IPS DF 4.7 (cell line): ENCODE results near the gene GTF2F1.
"Not testable (repeated sequence)": the region's sequence is repeated elsewhere in the genome, so short reads cannot be mapped to it uniquely, and the experiment has no call there.

ENCODE experiments used
- DNase-seq: peaks from one replicate; pipeline ENCODE4 v3.0.0-alpha.2; 2013; ENCODE audit warnings: low spot score; ENCODE audit errors: extremely low read depth

GTF2F1 gene

DNA sequence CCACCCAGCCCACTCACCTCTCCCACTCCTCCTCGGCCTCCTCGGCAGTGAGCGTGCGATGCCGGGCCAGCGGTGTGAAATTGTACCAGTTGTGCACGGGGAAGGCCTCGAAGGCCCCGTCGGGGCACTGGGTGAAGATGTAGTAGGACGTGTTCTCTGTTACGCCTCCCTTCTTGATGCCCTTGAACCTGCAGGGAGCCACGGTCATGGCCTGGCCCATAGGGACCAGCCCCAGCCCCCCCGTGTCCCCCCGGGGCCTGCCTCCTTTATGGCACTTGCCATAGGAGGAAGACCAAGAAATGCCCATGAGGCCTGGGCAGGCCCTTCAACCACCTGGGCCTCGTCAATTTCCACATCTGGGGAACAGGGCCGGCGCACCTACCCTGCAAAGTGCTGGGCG, 5.6 kb downstream of the GTF2F1 start:
- DNase-seq = no peak

DNA sequence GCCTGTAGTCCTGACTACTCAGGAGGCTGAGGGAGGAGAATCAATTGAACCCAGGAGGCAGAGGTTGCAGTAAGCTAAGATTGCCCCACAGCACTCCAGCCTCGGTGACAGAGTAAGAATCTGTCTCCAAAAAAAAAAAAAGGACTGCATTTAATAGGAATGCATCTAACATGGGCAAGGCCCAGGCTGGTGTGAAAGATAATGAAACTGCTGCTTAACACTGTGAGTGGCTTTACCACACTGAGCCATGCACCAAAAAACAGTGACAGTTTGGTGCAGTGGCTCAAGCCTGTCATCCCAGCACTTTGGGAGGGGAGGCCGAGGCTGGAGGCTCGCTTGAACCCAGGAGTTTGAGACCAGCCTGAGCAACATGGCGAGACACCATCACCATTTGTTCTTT, 8.6 kb downstream of the GTF2F1 start:
- no peak for DNase-seq

DNA sequence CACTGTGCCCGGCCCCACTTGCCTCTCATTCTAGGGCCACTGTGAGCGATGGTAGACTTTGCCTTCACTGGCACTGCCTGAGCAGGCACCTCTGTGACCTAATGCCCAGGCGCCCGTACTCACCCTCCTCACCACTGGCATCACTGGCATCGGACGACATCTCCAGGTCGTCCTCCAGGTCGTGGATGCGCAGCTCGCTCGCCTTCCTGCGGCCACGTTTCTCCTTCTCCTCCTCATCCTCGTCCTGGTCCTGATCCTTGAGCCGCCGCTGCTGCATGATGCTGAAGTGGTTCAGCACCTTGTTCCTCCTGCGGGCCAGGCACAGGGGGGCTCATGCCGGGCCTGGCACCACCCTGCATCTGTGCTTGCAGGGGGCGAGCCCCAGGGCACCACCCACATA, 9.8 kb downstream of the GTF2F1 start:
- no peak for DNase-seq

DNA sequence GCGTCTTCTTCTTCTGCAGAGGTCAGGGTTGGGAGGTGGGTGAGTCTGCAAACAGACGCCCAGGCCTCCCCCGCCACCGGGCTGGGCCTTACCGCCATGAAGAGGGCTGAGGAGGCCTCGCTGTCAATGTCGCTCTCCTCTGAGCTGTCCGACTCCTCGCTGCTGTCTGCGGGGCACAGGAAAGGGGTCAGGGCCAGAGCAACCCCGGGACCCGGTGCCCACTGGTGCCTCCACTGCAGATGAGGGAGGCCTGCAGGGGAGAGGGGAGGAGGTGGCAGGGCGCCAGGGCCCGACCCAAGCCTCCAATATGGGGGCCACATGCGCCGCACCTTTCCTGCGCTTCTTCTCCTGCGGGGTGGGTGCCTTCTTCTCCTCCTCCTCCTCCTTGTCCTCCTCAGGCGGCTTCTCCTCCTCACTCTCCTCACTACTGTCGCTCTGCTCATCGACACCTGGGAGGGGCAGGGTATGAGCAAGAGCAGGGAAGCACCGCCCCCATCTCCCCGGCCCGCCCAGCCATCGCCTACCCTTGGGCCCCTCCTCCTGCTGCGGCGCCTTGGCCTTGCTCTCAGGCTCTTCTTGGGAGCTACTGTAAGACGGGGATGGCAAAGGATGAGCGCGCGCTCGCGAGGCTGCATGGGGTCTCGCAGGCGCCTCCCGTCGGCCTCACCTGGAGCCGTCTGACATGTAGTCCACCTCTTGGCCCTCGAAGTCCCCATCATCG, 11.8 kb downstream of the GTF2F1 start:
- no peak for DNase-seq

- DNase-seq = no peak
These were observed 13.2 kb downstream of the GTF2F1 start for GRCh38 chr19:6379744-6380143.

DNA sequence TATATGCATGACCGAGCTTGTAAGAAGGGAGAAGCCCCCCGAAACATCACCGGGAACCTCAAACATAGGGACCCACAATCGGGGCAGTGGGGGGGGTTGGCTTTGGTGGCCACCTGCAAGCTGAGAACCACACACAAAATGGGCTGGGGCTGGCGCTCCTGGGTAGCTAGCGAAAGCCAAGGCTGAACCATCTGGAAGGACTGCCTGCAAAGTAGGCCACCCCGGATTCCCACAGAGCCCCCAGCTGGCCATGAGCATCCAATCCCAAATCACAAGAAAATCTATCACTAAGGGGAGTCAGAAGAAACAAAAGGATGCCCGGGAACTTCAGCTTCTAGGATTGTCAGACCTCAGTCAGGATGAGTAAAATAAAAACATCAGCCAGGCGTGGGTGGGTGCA, 14.5 kb downstream of the GTF2F1 start:
- DNase-seq = no peak

GRCh38 chr19:6378041-6378440, 14.9 kb downstream of the GTF2F1 start:
- no peak for DNase-seq

DNA sequence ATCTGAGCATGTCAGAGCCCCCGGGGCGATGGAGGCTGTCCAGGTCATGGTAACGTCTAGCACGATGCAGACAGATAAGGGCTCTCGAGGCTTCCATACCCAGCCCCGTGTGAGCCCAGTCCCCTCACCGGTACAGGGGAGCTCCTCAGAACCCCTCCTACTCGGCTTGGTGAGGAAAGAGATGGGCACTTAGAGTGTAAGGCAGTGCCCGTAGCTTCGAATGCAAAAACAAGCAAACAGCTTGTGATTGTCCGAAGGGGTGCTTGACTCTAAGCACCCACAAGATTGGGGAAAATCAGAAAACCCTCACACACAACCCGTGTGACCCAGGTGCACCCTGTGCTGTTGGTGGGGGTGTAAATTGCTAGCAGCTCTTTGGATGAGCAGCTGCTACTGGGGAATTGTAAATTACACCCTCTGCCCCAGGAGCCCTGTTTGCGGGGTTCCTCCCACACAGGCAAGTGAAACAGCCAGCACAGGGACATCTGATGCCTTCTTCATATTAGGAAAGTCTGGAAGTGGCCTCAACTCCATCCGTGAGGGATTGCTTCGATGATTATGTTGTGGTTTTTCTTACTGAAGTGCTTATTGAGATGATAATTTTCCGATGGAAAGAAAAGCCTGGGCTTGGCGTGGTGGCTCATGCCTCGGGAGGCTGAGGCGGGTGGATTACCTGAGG, 16.3 kb downstream of the GTF2F1 start:
- DNase-seq = no peak

DNA sequence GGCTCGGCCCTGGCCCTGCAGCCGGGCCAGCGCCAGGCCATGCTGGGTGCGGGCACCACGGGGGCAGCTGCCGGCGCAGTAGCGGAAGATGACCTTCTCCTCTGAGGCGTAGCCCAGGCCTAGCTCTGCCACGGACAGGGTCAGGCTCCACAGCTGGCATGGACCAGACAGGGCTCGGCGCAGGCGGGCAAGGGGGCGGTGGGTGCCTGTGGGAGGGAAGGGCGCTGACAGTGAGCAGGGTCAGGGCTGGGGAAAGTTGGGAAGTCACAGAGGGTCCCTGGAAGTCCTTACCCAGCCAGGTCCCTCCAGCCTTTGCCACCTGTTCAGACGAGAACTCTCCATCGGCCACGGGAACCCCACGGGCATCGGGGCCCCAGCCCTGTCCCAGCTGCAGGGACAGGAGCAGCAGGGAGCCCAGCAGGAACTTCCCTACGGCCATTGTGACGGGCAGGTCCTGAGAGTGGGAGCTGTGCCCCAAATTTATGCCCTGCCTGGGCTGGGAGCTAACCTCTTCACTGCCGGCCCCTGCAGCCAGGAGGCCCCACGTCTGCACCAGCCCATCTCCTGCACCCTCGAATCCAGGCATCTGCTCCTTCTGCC, 17.5 kb downstream of the GTF2F1 start, which contains the start of gene PSPN:
PSPN (minus strand) TSS at position 523 of the 600 bp plus-strand sequence; CDS start at position 439, 84 bp downstream.
- DNase-seq = no peak

DNA sequence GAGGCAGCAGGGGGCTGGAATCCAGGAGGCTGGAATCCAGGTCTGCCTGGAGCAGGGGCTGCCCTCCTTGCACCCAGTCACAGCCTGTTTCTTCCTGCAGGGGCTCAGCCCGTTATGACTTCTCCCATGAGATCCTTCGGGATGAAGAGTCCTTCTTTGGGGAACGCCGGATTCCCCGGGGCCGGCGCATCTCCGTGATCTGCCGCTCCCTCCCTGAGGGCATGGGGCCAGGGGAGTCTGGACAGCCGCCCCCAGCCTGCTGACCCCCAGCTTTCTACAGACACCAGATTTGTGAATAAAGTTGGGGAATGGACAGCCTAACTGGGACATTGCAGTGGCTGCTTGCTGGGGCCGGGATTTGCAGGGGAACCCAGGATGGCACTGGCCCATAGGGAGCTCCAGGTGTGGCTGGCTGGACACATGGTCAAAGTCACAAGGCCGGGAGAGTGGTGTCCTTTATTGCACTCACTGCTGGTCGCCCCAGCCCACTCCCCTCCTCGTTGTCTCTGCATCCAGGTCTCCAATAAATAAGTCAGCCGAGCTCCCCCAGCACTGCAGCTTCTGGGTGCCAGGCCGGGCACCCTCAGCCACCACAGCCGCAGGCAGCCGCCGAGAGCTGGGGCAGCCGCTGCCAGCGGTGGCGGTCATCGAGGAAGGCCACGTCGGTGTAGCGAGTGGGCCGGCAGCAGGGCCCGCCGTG, 18.1 kb downstream of the GTF2F1 start:
- DNase-seq = no peak

GRCh38 chr19:6374161-6374709, 18.7 kb downstream of the GTF2F1 start:
- no peak for DNase-seq

GRCh38 chr19:6373813-6374108, 19.2 kb downstream of the GTF2F1 start:
- DNase-seq = no peak

DNA sequence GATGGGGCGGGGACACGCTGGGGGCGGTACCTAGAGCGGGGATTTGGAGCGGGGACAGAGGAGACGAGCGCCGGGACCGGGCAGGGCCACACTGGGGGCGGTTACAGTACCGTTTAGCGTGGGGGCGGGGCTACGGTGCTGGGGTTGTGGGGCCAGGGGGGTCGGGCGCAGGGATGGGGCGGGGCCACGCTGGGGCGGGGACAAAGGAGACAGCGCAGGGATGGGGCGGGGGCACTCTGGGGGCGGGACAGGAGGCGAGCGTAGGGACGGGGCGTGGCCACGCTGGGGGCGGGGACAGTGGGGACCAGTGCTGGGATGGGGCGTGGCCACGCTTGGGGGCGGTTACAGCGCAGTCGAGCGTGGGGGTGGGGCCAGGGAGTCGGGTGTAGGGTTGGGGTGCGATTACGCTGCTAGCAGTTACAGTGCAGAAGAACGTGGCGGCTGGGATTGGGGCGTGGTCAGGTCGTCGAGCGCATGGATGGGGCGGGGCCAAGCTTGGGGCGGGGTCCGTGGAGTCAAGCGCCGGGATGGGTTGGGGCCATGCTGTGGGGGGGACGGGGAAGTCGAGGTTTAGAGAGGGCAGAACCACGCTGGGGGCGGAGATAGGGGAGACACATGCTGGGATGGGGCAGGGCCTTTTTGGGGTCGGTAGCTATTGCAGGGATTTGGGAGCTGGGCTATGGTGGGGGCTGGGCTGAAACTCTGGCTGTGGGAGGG, 19.7 kb downstream of the GTF2F1 start:
- no peak for DNase-seq

- DNase-seq = peak; percentile 97
These were observed 20.3 kb downstream of the GTF2F1 start, which contains the start of gene ALKBH7 for GRCh38 chr19:6372594-6373095. Gene ALKBH7 (plus strand): TSS chr19:6372794. CDS start chr19:6372821, 27 bp downstream.

DNA sequence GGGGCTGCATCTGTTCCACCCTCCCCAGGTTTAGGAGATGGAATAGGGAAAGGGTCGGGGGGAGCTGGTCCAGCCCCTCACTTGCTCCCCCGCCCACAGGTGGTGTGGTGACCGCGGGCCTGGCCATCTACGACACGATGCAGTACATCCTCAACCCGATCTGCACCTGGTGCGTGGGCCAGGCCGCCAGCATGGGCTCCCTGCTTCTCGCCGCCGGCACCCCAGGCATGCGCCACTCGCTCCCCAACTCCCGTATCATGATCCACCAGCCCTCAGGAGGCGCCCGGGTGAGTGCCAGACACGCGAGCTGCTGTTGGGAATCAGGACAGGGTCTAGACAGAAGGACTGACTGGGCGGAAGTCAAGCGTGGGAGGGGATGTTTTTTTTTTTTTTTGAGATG, 28.6 kb downstream of the GTF2F1 start:
- DNase-seq = no peak

- DNase-seq = no peak
These were observed 30.6 kb downstream of the GTF2F1 start for GRCh38 chr19:6362351-6362801.

- no peak for DNase-seq
These were observed 31.0 kb downstream of the GTF2F1 start for GRCh38 chr19:6362027-6362350.

- DNase-seq = not testable (repeated sequence)
These were observed 32.1 kb downstream of the GTF2F1 start for GRCh38 chr19:6360857-6361216.

- not testable (repeated sequence) for DNase-seq
These were observed 32.5 kb downstream of the GTF2F1 start for GRCh38 chr19:6360445-6360844.

DNA sequence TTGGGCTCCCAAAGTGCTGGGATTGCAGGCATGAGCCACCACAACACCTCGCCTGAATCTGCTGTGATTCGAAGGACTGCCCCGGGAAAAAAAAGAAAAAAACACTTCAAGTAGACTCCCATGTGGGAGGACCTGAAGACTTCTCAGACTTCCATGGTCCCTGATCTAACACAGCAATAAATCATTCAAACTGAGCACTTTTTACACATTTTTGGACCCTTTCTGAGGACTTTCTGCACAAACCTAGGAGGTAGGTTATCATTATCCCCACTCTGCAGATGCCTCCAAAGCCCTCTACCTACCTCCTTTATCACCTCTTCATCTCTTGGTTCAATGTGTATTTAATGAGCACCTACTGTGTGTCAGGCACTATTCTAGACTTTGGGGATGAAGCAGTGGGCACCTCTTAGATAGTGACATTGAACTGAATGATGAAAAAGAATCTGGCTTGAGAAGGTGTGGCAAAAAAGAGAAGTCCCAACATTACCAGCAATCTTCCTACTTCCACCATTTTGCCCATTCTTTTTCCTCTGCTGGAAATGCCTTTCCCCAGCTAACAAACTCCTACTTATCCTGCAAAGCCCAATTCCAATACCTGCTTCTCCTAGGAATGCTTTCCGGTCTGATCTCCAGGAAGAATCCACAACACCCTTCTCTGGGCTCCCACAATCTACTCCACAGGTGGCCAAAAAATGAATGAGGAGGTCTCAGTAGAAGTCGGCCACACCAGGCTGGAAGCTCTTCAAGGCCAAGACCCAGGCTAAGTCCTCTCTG, 33.2 kb downstream of the GTF2F1 start:
- no peak for DNase-seq
